OCI-LY3 (cell line): ENCODE measurements around the gene LUC7L3.

Experiments used
- H2AFZ ChIP-seq: fragments of 200-600, 300-600 bp; shearing (Covaris generic); 2 replicates; pipeline ENCODE4 v1.6.0; 2014; ENCODE audit warnings: antibody characterized with exemption, low read depth, low read length
- H3K27ac ChIP-seq: fragments of 200-600, 300-600 bp; sonication (generic); 2 replicates; pipeline ENCODE4 v1.5.1; 2014; ENCODE audit warnings: mild to moderate bottlenecking, low read length, moderate library complexity, mixed read lengths
- H3K27me3 ChIP-seq: fragments of 200-600, 300-600 bp; sonication (generic); 2 replicates; pipeline ENCODE4 v1.6.1; 2014; ENCODE audit warnings: low read depth, low read length, mixed read lengths
- H3K36me3 ChIP-seq: fragments of 200-600, 300-600 bp; sonication (generic); replicated peaks from 2 replicates; pipeline ENCODE3; 2014; ENCODE audit warnings: low read depth, low read length, mixed read lengths
- H3K4me1 ChIP-seq: fragments of 300-600, 200-600 bp; sonication (generic); 2 replicates; pipeline ENCODE4 v1.6.1; 2014; ENCODE audit warnings: low read length, mixed read lengths
- H3K4me2 ChIP-seq: fragments of 200-600, 300-600 bp; sonication (generic); 2 replicates; pipeline ENCODE4 v1.6.1; 2014; ENCODE audit warnings: low read length, mixed read lengths
- H3K4me3 ChIP-seq: fragments of 300-600, 200-600 bp; sonication (generic); 2 replicates; pipeline ENCODE4 v1.5.1; 2014; ENCODE audit warnings: antibody characterized with exemption, mild to moderate bottlenecking, low read length, moderate library complexity
- H3K79me2 ChIP-seq: fragments of 300-600, 200-600 bp; shearing (Covaris generic); 2 replicates; pipeline ENCODE4 v1.6.1; 2014; ENCODE audit warnings: mild to moderate bottlenecking, low read length, mixed read lengths
- H3K9ac ChIP-seq: fragments of 300-600, 200-600 bp; shearing (Covaris generic); 2 replicates; pipeline ENCODE4 v1.6.0; 2014; ENCODE audit warnings: mild to moderate bottlenecking, low read length, moderate library complexity
- H3K9me3 ChIP-seq: fragments of 200-600, 300-600 bp; shearing (Covaris generic); 2 replicates; pipeline ENCODE4 v1.6.1; 2014; ENCODE audit warnings: low read length, mixed read lengths; ENCODE audit not compliant: insufficient read depth
- H4K20me1 ChIP-seq: fragments of 200-600, 300-600 bp; sonication (generic); 2 replicates; pipeline ENCODE4 v1.6.1; 2016; ENCODE audit warnings: low read length, mixed read lengths; ENCODE audit not compliant: insufficient read depth
- EZH2phosphoT487 ChIP-seq: fragments of 200-600 bp; shearing (Covaris generic); IDR thresholded peaks from 2 replicates; pipeline ENCODE4 v1.6.1; 2018; ENCODE audit warnings: antibody characterized with exemption, mixed run types, low read depth
- TF ChIP-seq, protein P1 (sequence below): fragments of 200-600, 300-600 bp; sonication (generic); IDR thresholded peaks from 2 replicates; pipeline ENCODE4 v1.5.1; 2014; ENCODE audit warnings: antibody characterized with exemption, low read length, low read depth

The LUC7L3 gene

DNA sequence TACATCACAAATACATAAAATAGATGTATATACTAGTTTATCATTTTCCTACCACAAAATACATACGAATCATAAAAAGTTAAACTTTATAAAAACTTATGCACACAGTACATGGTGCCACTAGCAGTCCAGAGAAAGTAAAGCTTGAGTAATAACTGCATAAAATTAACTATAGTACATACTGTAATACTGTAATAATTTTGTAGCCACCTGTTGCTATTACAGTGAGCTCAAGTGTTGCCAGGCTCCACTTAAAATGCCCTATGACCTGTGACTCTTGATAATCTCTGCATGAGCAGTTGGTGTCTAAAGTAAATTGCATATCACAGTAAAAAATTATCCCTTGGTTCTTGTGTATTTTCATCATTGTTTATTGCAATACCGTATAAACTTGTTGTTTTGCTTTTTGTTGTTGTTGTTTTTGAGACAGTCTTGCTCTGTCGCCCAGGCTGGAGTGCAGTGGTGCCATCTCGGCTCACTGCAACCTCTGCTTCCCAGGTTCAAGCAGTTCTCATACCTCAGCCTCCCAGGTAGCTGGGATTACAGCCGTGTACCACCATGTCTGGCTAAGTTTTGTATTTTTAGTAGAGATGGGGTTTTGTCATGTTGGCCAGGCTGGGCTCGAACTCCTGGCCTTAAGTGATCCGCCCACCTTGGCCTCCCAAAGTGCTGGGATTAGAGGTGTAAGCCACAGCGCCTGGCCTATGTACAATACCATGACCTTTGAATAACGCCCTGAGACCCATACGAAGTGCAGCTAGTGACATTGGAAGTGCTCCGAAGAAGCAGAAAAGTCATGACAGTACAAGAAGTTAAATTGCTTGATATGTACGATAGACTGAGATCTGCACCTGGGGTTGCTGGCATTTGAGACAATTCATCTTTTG, 6.6 kb downstream of the LUC7L3 start:
- H4K20me1 ChIP-seq: peaks cover 97% of the 10 kb centered on the region
- TF ChIP-seq, protein P1, sequence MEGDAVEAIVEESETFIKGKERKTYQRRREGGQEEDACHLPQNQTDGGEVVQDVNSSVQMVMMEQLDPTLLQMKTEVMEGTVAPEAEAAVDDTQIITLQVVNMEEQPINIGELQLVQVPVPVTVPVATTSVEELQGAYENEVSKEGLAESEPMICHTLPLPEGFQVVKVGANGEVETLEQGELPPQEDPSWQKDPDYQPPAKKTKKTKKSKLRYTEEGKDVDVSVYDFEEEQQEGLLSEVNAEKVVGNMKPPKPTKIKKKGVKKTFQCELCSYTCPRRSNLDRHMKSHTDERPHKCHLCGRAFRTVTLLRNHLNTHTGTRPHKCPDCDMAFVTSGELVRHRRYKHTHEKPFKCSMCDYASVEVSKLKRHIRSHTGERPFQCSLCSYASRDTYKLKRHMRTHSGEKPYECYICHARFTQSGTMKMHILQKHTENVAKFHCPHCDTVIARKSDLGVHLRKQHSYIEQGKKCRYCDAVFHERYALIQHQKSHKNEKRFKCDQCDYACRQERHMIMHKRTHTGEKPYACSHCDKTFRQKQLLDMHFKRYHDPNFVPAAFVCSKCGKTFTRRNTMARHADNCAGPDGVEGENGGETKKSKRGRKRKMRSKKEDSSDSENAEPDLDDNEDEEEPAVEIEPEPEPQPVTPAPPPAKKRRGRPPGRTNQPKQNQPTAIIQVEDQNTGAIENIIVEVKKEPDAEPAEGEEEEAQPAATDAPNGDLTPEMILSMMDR: no peak
- TF ChIP-seq EZH2phosphoT487: no peak
- H3K27me3 ChIP-seq: no peaks in the 10 kb centered on the region
- no peaks in the 10 kb centered on the region for H3K9me3 ChIP-seq
- peaks cover 19% of the 10 kb centered on the region for H3K4me1 ChIP-seq
- no peak overlapping the region for H2AFZ ChIP-seq
- H3K4me2 ChIP-seq: no peak overlapping the region
- no peak overlapping the region for H3K9ac ChIP-seq
- H3K79me2 ChIP-seq: peaks cover 100% of the 10 kb centered on the region
- H3K36me3 ChIP-seq: peaks cover 26% of the 10 kb centered on the region
- no peak overlapping the region for H3K27ac ChIP-seq
- no peak overlapping the region for H3K4me3 ChIP-seq

DNA sequence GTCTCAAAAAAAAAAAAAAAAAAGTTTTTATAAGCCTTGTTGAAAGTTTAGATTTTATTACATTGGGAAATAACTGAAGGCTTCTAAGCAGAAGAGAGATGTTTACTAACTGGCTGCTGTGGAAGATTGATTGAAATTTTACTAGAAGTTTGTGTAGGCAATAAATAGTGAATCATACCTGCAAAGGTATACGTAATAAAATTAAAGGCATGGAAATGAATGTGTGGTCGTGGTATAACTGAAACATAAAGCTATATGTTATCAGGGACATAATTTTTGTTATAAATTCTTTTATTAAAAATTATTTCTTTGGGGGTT, 8.7 kb downstream of the LUC7L3 start:
- Histone ChIP-seq H3K36me3 (peaks cover 21% of the 10 kb centered on the region), H3K79me2 (peaks cover 100% of the 10 kb centered on the region), H3K27me3 (no peaks in the 10 kb centered on the region), H4K20me1 (peaks cover 97% of the 10 kb centered on the region), H3K9me3 (no peaks in the 10 kb centered on the region), H2AFZ (no peak overlapping the region), H3K9ac (no peak overlapping the region), H3K27ac (no peak overlapping the region), H3K4me3 (no peak overlapping the region), H3K4me1 (peaks cover 20% of the 10 kb centered on the region), H3K4me2 (no peak overlapping the region)
- TF ChIP-seq, protein P1: no peak
- no peak for TF ChIP-seq EZH2phosphoT487

GRCh38 chr17:50728881-50729765, 9.7 kb downstream of the LUC7L3 start:
- TF ChIP-seq, protein P1: no peak
- TF ChIP-seq EZH2phosphoT487: no peak
- Histone ChIP-seq H3K79me2 (peaks cover 100% of the 10 kb centered on the region), H3K4me2 (no peak overlapping the region), H3K4me3 (no peak overlapping the region), H4K20me1 (peaks cover 91% of the 10 kb centered on the region), H3K9ac (no peak overlapping the region), H3K27me3 (no peaks in the 10 kb centered on the region), H3K36me3 (peaks cover 16% of the 10 kb centered on the region), H2AFZ (no peak overlapping the region), H3K27ac (no peak overlapping the region), H3K4me1 (peaks cover 16% of the 10 kb centered on the region; the same call in 1 of the 2 replicates), H3K9me3 (no peaks in the 10 kb centered on the region)
